GM21390 (cell line): ENCODE results near the gene S100A6.

Experiments
- ATAC-seq: cut with Tn5 transposase; IDR thresholded peaks from one replicate; pipeline ENCODE4 v1.9.1; 2021; ENCODE audit not compliant: unreplicated experiment

The S100A6 gene

DNA sequence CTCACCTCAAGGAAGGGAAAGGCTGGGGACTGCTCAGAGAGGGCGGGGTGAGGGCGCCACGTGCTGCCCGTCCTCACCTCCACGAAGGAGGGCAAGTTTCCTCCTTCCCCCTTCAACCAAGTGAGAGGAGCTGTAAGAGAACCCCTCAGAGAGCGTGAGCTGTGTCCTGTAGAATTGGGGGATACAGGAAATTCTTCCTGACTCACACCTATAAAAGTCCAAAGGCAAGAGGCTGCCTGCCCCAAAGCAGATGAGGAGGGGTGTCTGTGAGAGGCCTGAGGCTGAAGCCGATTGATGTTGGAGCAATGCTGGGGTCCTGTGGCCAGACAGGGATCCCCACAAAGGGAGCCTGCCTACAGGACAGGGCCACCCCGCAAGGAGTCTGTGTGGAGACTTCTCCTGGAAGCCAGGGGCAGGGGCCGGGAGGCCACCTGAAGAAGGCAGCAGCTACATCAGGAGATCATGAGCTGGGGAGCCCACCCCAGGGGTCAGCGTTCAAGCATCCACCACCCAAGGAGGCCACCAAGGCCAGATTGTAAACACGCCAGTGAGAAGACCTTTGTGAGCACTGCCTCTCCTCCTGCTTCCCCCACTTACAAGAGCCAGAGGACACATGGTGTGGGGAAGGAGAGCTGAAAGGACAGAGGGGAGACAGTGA is 27.7 kb downstream of the S100A6 start:
- ATAC-seq, result no peak

DNA sequence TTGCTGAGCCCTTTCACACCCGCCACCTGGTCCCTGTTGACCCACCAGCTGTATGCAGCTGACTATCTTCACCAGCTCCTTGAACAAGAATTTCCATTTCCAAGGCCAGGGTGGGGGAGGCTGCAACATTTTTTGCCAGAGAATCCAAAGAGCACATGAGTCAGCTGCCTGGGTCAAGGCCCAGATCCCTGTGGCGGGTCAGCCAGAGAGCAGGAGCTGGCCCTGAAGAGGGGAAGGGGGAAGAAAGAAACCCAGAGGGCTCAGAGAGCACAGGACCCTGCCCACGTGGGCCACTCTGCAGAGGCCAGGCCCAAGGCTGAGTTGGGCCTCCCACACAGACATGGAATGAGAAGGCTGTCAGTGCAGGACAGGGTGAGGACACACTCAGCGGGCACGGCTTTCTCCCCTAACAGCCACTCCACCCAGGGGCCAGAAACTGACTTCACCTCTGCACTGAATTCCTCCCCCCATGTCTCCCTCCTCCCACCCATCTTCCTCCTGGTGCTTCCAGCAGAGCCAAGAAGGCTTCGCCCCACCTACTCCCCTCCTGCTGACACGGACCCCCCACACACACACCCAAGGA is 28.9 kb downstream of the S100A6 start:
- no peak for ATAC-seq

DNA sequence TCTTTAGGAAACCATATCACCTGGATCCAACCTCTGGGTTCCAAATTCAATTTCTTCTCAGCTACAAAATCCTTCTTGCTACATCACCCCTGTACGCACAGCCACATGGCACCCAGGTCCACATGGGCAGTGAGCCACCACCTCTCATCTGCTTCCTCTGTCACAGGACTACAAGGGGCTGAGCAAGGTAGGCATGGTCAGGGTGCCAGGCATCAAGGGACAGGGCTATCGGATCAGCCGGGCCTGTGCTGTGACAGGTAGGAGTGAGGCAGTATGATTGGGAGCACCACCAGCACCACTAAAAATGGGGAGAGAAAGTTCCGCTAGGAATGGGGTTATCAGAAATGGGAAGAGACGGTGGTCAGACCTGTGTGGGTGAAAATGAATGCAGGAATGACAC is 29.4 kb downstream of the S100A6 start:
- ATAC-seq, result no peak

DNA sequence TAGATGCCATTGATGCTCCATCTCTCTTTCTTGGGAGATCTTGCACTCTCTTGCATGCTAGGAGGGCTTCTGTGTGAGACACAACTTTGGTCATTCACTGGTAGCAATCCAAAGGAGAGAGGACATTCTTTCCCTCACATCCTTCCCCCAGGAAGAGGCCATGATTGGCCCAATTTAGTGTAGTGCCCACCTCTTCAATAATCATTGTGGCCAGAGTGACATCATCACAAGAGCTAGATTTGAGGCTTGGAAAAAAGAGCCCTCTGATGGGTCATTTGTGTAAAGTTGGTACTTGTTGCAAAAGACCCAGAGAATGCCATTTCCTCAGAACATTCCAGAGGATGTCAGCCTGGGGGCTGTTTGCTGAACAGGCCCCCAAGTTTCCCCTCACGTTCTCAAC is 30.2 kb downstream of the S100A6 start:
- no peak for ATAC-seq

DNA sequence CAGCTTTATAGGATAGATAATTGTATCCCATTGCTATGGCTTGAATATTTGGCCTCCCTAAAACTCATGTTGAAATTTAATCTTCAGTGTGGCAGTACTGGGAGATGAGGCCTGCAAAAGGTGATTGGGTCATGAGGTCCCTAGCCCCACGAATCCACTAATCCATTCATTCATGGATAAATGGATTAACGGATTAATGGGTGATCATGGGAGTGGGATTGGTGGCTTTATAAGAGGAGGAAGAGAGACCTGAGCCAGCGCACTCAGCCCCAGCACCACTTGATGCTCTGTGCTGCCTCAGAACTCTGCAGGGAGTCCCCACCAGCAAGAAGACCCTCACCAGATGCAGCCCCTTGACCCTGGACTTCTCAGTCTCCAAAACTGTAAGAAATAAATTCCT is 32.0 kb downstream of the S100A6 start:
- ATAC-seq, result no peak

DNA sequence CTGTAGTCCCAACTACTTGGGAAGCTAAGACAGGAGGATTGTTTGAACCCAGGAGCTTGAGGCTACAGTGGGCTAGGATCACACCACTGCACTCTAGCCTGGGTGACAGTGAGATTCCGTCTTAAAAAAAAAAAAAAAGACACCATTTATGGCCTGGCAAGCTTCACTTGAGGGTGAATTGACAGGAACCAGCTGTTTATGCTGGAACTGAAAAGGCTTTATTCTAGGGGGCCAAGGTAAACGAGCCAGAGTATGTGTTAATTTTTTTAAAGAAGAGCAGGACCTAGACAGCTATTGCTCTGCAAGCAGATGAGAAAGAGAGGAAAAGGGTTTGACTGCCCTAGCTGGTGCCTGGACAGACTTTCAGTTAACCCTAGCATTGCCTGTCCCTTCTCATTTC is 37.0 kb downstream of the S100A6 start:
- no peak for ATAC-seq

DNA sequence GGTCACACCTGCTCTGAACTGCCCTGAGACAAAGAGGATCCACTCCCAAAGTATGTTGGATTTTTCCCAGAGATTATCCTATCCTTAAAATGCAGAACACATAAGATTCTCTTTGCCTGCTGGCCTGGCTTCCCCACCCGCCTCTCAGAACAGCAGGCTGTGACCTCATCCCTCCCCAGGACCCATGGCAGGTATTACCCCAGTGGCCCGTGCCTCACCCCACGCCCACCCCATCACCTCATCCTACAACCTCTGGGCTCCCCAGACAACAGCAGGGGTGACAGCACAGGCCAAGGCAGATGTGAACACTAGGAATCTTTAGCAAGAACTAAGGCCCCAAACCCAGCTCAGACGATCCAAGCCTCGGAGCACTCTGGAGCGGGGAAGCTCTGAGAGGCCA is 40.3 kb downstream of the S100A6 start:
- ATAC-seq, result no peak

DNA sequence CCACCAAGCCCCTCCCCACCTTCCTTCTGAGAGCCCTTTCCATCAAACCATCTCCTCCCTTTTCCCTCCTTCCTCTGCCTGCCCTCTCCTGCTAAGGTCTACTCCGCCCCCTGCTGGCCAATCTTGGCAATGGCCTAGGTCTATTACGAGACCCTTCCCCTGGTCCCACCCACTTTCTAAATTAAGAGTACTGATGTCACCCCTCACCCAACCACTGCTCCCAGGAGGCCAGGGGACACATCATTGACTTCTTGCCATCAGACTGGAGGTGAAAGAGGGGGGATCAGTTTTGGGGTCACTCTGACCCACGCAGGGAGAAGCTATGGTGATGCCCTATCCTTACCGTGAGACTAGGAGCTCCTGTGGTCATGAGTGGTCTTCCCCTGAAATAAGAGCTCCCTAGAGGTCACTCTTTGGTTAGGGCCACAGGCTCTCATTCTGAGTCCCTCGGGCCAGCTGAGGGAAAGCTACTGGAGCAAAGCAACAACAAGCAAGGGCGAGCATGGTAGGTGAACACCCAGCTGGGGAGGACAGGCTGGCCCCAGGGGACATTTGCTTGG is 40.7 kb downstream of the S100A6 start:
- no peak for ATAC-seq

DNA sequence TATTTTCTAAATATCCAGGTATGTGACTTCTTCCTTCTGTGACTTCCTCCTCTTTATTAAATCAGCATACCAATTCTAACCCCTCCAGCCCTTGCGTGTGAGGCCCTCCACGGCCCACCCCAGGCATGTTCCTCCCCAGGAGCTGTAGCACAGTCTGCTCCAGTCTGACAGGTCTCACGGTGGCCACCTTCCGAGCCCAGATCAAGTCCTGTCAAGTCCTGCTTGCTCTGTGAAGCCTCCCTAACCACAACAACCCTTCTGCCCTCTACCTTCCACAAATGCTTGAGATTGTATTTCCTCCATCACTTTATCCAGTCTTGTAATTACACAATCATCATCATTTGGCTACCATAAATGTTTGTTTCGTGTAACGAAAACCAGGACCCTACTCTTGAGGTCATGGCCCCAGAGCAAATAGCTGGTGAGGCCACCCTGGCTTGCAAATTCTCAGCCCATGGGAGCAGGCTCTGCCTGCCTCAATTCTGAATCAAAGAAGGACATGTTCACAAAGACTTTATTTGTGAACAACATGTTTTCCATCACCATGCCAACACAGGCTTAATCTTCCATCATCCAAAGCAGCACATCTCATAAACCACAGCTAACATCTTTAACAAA is 42.3 kb downstream of the S100A6 start:
- no peak for ATAC-seq

GRCh38 chr1:153490272-153491051 is 45.3 kb downstream of the S100A6 start:
- ATAC-seq, result no peak

GRCh38 chr1:153488731-153489130 is 47.1 kb downstream of the S100A6 start:
- no peak for ATAC-seq

DNA sequence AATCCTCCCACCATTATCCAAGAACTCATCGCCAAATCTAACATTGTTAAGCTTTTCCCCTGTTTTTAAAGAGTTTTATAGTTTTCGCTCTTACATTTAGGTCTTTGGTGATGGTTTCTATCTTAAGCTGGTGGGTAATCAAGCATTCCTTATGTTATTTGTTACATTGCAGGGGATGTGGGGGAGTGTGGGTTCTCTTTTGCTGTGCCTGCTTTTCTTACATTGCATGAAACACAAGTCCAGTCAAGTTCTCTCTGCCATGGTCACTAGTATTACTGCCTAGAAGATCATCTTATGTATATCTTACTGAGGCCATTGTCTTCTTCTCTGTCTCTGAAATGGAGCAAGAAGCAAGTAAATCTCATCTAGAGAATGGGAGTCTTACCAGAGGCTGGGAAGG is 48.1 kb downstream of the S100A6 start:
- ATAC-seq, result no peak

- ATAC-seq, result no peak
Observed at GRCh38 chr1:153485863-153486262, 49.9 kb downstream of the S100A6 start.
